Esophagus muscularis mucosa (tissue), 4 donors: ENCODE data around the gene KCNQ1.

Source experiments
- CTCF ChIP-seq, 3 experiments: fragments of 200-600 bp in 2 of 3; fragments of 450-650 bp in 1 of 3; sonication (generic) in 2 of 3; IDR thresholded peaks; one replicate each; pipeline ENCODE4 v1.5.1; 2017 to 2019; ENCODE audit warnings: antibody characterized with exemption in 3 of 3, mild to moderate bottlenecking in 2 of 3, moderate library complexity in 1 of 3
- EP300 ChIP-seq: sonication (generic); formaldehyde crosslinking; IDR thresholded peaks from one replicate; pipeline ENCODE4 v1.6.1; 2017; ENCODE audit warnings: antibody characterized with exemption
- POLR2A ChIP-seq: fragments of 450-650 bp; IDR thresholded peaks from one replicate; pipeline ENCODE4 v1.6.1; 2017; ENCODE audit warnings: antibody characterized with exemption, moderate library complexity, mild to moderate bottlenecking, low read depth
- POLR2AphosphoS5 ChIP-seq, 2 donors: sonication (generic); formaldehyde crosslinking; IDR thresholded peaks; one replicate each; pipeline ENCODE4 v1.6.1; 2017; ENCODE audit warnings: antibody characterized with exemption in 2 of 2

DNA sequence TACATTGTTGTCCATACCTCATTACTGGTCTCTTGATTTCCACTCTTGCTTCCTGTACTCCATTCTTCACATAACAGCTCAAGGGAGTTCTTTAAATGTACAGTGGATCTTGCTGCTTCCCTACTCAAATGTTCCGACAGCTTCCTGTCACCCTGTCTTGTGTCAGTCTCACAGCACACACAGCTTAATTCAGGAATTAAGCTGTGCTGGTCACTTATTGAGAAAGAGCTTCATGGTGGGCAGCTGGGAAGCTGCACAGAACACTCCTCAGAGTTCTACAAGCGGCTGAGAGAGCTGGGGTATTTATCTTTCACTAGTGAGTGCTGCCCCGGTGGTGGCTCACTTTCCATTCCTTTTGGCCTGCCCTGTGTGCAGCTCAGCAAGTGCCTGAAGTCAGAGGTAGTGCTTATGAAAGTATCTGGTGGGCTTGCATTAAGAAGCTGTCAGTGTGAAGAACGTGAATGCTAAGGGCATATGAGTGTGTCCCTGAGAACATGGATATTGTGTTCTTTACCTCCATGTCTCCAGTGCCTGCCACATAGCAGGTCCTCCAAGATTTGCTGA, 206.3 kb downstream of the KCNQ1 start:
- no peak for TF ChIP-seq CTCF (IDR thresholded peaks at IDR 0.05)
- TF ChIP-seq EP300: no peak
- TF ChIP-seq POLR2A: no peak
- TF ChIP-seq POLR2AphosphoS5 (IDR thresholded peaks at IDR 0.05): no peak
